ENCODE measurements around the gene ARID2. TPM values are rescaled to one million over a fixed set of nuclear protein-coding genes. Genes with fewer than 3 reads are reported as not detected.

The ARID2 gene
- total and polyA plus RNA-seq, 10 of the 15 experiments (the other 5 are each of a cell fraction or from before 2014, with no cell fraction given) = 9.2 to 29.8 (median 20.3) TPM

GRCh38 chr12:45801625-45802024, 72.1 kb downstream of the ARID2 start:
- no peak for TF ChIP-seq TCF3 (IDR thresholded peaks at IDR 0.05; ENCODE audit: borderline replicate concordance, insufficient read depth, low read depth, low read length)
- TF ChIP-seq BMI1 (IDR thresholded peaks at IDR 0.05; ENCODE audit: borderline replicate concordance) = no peak
- no peak for TF ChIP-seq MEF2B (IDR thresholded peaks at IDR 0.05; ENCODE audit: partially characterized antibody, poor library complexity, severe bottlenecking)
- no peak for TF ChIP-seq IRF3 (IDR thresholded peaks at IDR 0.05)
- no peak for TF ChIP-seq SPI1 (IDR thresholded peaks at IDR 0.05; ENCODE audit: borderline replicate concordance, insufficient read depth, low read depth, low read length)
- TF ChIP-seq ATF2 (IDR thresholded peaks at IDR 0.05; ENCODE audit: low read length) = no peak
- no peak for TF ChIP-seq CEBPZ (IDR thresholded peaks at IDR 0.05; ENCODE audit: low read depth, low read length)
- TF ChIP-seq FOXK2 (IDR thresholded peaks at IDR 0.05) = no peak
- TF ChIP-seq SMAD5 (IDR thresholded peaks at IDR 0.05; ENCODE audit: low read depth) = no peak
- TF ChIP-seq ZNF384 (IDR thresholded peaks at IDR 0.05; ENCODE audit: borderline replicate concordance, low read depth, low read length) = no peak
- TF ChIP-seq RUNX3 (IDR thresholded peaks at IDR 0.05; ENCODE audit: low read length) = no peak
- ChIA-PET SMC1A (ENCODE audit: uncharacterized antibody, unreplicated experiment) (no interaction called here), CTCF (no interaction called here), RAD21 (ENCODE audit: unreplicated experiment) (no interaction called here), POLR2A (no interaction called here)
- Histone ChIP-seq H3K27me3 (replicated peaks in 1 of 2; ENCODE audit: control insufficient read depth in 2 of 2, insufficient read depth in 2 of 2, low read length in 1 of 2) (no peaks in the 10 kb centered on the region), H3K79me2 (ENCODE audit: control insufficient read depth, insufficient read depth, low read length) (peaks cover 4% of the 10 kb centered on the region), H3K4me2 (ENCODE audit: control insufficient read depth, insufficient read depth) (no peak overlapping the region), H2AFZ (ENCODE audit: control insufficient read depth, low read depth, low read length) (no peak overlapping the region), H4K20me1 (ENCODE audit: control insufficient read depth, insufficient read depth) (no peaks in the 10 kb centered on the region), H3K4me1 (ENCODE audit: control insufficient read depth, insufficient read depth, low read length) (no peaks in the 10 kb centered on the region), H3K4me3 (no peak overlapping the region), H3K27ac (ENCODE audit: control insufficient read depth, insufficient read depth) (no peak overlapping the region), H3K9ac (ENCODE audit: control insufficient read depth, insufficient read depth, low read length) (no peak overlapping the region), H3K36me3 (ENCODE audit: control insufficient read depth in 2 of 2, insufficient read depth in 2 of 2, low read length in 1 of 2) (no peaks in the 10 kb centered on the region; a peak in 1 of 4 replicates), H3K9me3 (replicated peaks; ENCODE audit: control insufficient read depth, insufficient read depth, low read length) (no peaks in the 10 kb centered on the region; the same call in 2 of the 3 replicates)
- BruUV-seq (replicated peaks) = no TSS peak
- no peak for ATAC-seq
- in situ Hi-C loops (cut with MboI) (no loop called here), intact Hi-C loops (cut with micrococcal nuclease; ENCODE audit: unreplicated experiment) (no loop called here)
- no peak for FAIRE-seq
- no peak for DNase-seq (ENCODE audit: low read depth, low spot score)
- WGBS (ENCODE audit: insufficient coverage, insufficient replicate concordance, low lambda C conversion rate, missing lambda C conversion rate) = 96% methylated on average over 2 of the region's 2 CpGs
